ENCODE results near the gene TBP.
"Not testable (repeated sequence)": the region's sequence is repeated elsewhere in the genome, so short reads cannot be mapped to it uniquely, and the experiment has no call there.

TBP gene

GRCh38 chr6:170612256-170612804, 58.2 kb downstream of the TBP start:
- DNase-seq, result not testable (repeated sequence)

GRCh38 chr6:170616020-170616554, 61.9 kb downstream of the TBP start:
- not testable (repeated sequence) for DNase-seq

All from MV-4-11 (cell line).